WI38 (cell line): ENCODE measurements around the gene P2RY6.

ENCODE experiments used
- H3K4me3 ChIP-seq: 2 replicates; pipeline ENCODE4 v1.5.1; 2011; ENCODE audit warnings: low read depth, mild to moderate bottlenecking, control low read depth, low read length
- TF ChIP-seq, protein P1 (sequence below): IDR thresholded peaks from 2 replicates; pipeline ENCODE4 v1.5.1; 2012; ENCODE audit warnings: low read depth, mild to moderate bottlenecking, control low read depth, low read length

The P2RY6 gene

DNA sequence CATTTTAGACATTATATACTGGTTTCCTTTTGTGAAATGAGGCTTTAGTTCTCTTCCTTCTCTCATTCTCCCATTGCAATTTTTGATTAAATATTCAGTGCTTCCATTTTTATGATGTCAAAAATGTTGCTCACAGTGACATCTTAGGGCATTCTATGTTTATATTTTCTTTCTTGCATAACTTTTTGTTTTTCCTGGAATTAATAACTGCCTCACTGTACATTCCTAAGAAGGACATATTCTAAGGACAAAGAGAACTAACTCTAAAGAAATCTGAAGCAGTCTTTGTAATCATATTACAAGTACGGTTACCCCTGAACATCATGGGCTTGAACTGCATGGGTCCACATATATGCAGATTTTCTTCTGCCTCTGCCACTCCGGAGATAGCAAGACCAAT is 25.8 kb upstream of the P2RY6 start:
- TF ChIP-seq, protein P1, sequence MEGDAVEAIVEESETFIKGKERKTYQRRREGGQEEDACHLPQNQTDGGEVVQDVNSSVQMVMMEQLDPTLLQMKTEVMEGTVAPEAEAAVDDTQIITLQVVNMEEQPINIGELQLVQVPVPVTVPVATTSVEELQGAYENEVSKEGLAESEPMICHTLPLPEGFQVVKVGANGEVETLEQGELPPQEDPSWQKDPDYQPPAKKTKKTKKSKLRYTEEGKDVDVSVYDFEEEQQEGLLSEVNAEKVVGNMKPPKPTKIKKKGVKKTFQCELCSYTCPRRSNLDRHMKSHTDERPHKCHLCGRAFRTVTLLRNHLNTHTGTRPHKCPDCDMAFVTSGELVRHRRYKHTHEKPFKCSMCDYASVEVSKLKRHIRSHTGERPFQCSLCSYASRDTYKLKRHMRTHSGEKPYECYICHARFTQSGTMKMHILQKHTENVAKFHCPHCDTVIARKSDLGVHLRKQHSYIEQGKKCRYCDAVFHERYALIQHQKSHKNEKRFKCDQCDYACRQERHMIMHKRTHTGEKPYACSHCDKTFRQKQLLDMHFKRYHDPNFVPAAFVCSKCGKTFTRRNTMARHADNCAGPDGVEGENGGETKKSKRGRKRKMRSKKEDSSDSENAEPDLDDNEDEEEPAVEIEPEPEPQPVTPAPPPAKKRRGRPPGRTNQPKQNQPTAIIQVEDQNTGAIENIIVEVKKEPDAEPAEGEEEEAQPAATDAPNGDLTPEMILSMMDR = no peak
- no peak overlapping the region for H3K4me3 ChIP-seq

DNA sequence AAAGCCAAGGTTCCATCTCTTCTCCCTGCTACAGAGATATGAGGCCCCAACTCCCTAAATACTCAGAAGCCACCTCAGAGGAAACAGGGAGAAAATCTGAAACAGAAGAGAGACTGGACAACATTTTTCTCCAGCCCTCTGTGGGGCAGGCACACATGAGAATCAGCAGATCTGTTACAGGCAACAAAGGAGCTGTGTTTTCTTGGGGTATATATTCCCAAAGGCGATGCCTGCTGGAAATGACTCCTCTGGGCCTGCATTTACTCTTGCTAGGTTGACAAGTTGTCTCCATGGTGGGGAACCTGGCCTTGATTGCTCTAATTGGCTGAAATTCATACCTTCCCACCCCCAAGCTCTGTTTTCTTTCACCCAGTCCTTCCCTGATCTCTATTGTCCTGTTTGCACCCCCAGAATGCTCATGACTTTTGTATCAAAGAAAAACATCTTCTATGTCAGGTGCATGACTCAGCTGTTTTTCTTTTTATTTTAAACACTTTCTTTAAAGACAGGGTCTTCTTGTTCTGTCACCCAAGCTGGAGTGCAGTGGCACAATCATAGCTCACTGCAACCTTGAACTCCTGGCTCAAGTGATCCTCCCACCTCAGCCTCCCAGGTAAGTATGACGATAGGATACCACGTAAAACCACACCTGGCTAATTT is 23.5 kb upstream of the P2RY6 start:
- no peak overlapping the region for H3K4me3 ChIP-seq

DNA sequence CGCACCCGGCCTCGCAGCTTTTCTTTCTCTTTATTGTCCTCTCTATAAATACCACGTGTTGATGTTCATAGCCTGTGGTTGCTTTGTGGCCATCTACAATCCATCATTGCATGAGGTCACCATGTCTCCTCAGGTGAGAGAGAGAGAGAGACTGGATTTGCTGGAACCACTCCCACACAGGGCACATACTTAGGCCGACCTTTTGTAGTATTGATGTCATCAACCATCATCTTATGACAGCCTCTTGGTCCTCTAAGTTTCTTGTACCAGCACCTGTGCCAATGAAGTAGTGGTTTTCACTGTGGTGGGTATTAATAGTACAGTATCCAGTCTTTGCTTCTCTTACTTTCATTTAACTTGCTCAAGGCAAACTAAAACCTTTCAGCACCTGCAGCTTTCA is 22.8 kb upstream of the P2RY6 start:
- TF ChIP-seq, protein P1 = no peak
- no peak overlapping the region for H3K4me3 ChIP-seq

More for the DNA sequence above, 23.5 kb upstream of the P2RY6 start:
- TF ChIP-seq, protein P1 = no peak

DNA sequence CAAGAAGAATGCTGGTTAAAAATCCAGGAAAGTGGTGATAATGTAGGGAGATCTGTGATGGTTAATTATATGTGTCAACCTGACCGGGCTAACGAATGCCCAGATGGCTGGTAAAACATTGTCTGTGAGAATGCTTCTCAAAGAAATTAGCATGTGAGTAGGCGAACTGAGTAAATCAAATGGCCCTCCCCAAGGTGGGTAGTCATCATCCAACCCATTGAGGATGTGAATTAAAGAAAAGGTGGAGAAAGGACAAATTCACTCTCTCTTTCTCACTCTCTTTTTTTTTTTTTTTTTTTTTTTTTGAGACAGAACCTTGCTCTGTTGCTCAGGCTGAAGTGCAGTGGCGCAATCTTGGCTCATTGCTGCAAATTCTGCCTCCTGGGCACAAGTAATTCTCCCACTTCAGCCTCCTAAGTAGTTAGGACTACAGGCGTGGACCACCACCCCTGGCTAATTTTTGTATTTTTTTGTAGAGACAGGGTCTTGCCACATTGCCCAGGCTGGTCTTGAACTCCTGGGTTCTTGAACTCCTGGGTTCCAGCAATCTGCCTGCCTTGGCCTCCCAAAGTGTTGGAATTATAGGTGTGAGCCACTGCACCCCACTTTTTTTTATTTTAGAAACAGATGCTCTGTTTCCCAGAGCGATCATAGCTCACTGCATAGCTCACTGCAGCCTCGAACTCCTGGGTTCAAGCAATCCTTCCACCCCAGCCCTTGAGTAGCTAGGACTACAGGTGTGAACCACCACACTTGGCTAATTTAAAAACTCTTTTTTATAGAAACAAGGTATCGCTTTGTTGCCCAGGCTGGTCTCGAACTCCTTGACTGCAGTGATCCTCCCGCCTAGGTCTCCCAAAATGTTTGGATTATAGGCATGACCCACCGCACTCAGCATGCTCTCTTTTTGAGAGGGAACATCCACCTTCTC is 22.0 kb upstream of the P2RY6 start:
- H3K4me3 ChIP-seq = no peak overlapping the region
- TF ChIP-seq, protein P1 = no peak

DNA sequence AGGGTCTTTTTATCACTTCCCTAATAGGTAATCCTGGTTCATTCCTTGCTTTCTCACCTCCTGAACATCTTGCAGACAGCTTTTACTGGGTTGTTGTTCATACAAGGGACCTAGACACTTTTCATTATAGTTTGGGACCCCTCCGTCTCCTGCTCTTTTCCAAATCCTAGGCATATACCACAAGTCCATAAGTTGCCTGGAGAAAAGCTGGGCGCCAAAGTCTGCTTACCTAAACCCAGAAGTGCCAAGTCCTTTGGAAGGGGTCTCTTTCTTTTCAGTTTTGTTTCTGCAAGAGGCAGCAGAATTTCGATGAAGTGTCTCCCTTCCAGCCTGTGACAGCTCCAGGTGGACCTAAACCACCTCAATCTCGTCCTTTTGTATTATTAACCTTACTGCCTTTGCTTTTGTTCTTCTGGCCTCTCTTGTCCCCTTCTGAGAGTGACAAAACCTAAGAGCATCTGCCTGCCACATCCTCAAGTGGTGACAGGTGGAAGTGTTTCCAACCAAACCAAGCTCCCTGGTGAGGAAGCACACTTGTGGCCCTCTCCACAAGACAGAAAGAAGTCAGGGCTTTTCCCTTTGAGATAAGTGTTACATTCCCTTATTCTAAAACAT is 19.5 kb upstream of the P2RY6 start:
- H3K4me3 ChIP-seq = no peak overlapping the region
- TF ChIP-seq, protein P1 = no peak

DNA sequence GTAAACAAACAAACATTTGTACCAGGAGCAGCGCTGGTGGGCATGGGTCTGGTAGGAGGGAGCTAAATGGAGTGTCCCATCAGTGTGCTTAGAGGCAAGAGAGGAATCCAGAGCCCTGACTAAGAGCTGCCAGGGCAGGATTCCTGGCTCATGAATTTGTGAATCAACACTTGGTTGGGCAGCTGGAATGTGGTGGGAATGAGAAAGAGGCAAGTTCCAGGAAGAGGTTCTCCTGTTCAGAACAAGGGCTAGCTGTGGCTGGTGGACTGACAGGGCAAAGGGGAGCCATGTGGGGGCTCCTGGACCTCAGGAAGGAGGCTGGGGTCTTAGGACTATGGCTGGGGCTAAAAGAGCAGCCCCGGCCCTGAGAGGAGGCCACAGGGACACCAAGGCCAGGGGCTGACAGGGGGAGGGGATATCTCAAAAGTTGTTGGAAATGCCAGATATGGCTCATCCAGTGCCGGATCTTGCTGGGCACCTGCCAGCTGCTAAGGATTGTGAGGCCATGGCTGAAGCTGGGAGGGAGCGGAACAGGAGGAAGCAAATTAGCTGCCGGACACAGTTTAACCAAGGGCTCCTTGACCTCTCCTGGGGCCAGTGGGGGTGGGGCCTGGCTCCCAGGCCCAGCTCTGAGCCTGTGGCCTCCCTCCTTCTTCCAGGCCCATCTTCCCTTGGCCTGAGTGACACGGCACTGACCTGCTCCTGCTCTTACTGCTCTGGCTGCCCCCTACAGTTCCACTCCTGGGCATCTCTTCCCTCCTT is 14.6 kb upstream of the P2RY6 start:
- H3K4me3 ChIP-seq = no peak overlapping the region
- TF ChIP-seq, protein P1 = no peak
